GM19395 (cell line): Measurements from ENCODE around the gene JAK1.

Experiments
- ATAC-seq: cut with Tn5 transposase; IDR thresholded peaks from one replicate; pipeline ENCODE4 v1.9.1; 2021; ENCODE audit warnings: mild to moderate bottlenecking, moderate library complexity; ENCODE audit not compliant: unreplicated experiment

The JAK1 gene

GRCh38 chr1:64894438-64895196 is 71.7 kb downstream of the JAK1 start:
- ATAC-seq: no peak

GRCh38 chr1:64893921-64894320 is 72.4 kb downstream of the JAK1 start:
- ATAC-seq: no peak

GRCh38 chr1:64892576-64893573 is 73.5 kb downstream of the JAK1 start:
- no peak for ATAC-seq

- ATAC-seq: no peak
Measured at GRCh38 chr1:64891448-64891825, 74.9 kb downstream of the JAK1 start.

GRCh38 chr1:64890699-64891447 is 75.5 kb downstream of the JAK1 start:
- no peak for ATAC-seq

GRCh38 chr1:64887689-64888217 is 78.6 kb downstream of the JAK1 start:
- no peak for ATAC-seq

GRCh38 chr1:64886877-64887276 is 79.5 kb downstream of the JAK1 start:
- no peak for ATAC-seq

GRCh38 chr1:64885648-64886047 is 80.7 kb downstream of the JAK1 start:
- no peak for ATAC-seq

- no peak for ATAC-seq
Measured at GRCh38 chr1:64884261-64885040, 81.9 kb downstream of the JAK1 start.

- ATAC-seq: peak; percentile 96
Measured at GRCh38 chr1:64882574-64883255, 83.6 kb downstream of the JAK1 start.

- peak; percentile 37 for ATAC-seq
Measured at GRCh38 chr1:64881281-64881680, 85.1 kb downstream of the JAK1 start.

GRCh38 chr1:64880449-64880848 is 85.9 kb downstream of the JAK1 start:
- no peak for ATAC-seq

- no peak for ATAC-seq
Measured at GRCh38 chr1:64878931-64879611, 87.3 kb downstream of the JAK1 start.

GRCh38 chr1:64878090-64878489 is 88.3 kb downstream of the JAK1 start:
- ATAC-seq: no peak

GRCh38 chr1:64877598-64877997 is 88.8 kb downstream of the JAK1 start:
- ATAC-seq: no peak

GRCh38 chr1:64877151-64877550 is 89.2 kb downstream of the JAK1 start:
- no peak for ATAC-seq

GRCh38 chr1:64875606-64876005 is 90.7 kb downstream of the JAK1 start:
- no peak for ATAC-seq

- ATAC-seq: no peak
Measured at GRCh38 chr1:64875101-64875500, 91.2 kb downstream of the JAK1 start.

- no peak for ATAC-seq
Measured at GRCh38 chr1:64874666-64875065, 91.7 kb downstream of the JAK1 start.
